ENCODE results near the gene SULT4A1.

- no peak for TF ChIP-seq CTCF (IDR thresholded peaks at IDR 0.05; ENCODE audit: low read length)
- TF ChIP-seq EZH2 (IDR thresholded peaks at IDR 0.05; ENCODE audit: borderline replicate concordance, low read length), result no peak
These were observed 21.9 kb downstream of the SULT4A1 start for GRCh38 chr22:43840431-43840830.
